Stimulated activated CD4-positive, alpha-beta T cell treated with anti-CD3 and anti-CD28 coated beads, Interleukin-4, amount 100 ng/mL, for 4 hours (primary cell): ENCODE measurements around the gene PITX2.
"Not testable (repeated sequence)": the region's sequence is repeated elsewhere in the genome, so short reads cannot be mapped to it uniquely, and the experiment has no call there.

ENCODE experiments used
- DNase-seq, 2 experiments: peaks; one replicate each; pipeline ENCODE4 v3.0.0-alpha.2; 2020

The PITX2 gene

GRCh38 chr4:110610940-110611831 lies 11.7 kb downstream of the PITX2 start:
- DNase-seq: no peak

DNA sequence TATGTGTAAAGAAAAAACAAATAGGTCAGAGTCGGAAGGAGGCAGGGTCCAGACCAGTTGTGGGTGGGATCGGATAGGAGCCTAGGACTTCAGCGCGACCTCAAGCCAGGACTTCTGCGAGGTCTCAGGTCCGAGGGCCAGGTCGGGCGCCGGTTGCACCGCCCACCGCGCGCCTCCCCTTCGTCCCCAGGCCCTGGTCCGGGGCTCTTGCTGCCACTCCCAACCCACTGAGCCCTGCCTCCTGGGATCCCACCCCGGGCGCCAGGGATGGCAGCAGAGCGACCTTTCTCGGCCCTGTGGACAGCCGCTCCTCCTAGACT lies 12.3 kb downstream of the PITX2 start:
- DNase-seq: no peak

- DNase-seq: no peak
These were observed 13.7 kb downstream of the PITX2 start for GRCh38 chr4:110609044-110609750.

DNA sequence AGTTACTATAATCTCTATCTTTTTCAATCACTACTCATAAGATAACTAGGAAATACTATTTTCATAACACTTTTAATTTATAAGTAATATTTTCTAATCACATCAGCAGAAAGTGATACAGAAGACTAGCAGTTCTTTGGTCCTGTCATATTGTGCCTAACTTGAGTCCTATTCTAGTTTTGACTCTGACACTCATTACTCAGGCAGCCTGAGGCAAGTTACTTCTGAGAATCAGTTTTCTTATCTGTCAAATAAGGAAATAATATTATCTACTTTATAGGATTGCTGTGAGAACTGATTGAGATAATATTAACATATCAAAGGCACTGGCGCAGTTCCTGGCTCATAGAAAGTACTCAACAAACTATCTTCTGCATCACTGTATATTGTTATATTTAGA lies 17.8 kb downstream of the PITX2 start:
- no peak for DNase-seq

DNA sequence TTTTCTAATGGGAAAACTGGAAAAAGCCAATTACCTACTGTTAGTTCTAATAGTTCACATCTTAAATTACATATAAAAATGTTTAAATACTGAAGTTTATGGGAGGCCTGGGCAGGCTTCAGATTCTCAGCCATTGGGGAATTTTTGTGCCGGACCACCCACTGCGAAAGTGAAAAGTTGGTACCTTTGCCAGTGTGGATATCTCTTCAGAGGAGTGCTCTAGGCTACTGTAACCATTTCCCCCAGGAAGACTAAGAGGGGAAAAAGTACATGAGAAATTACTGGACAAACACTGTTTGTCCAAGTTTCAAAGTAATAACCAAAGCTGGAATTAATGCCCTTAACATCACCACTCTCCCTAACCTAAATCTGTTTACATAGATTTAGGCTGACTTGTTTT lies 20.8 kb downstream of the PITX2 start:
- DNase-seq: no peak

GRCh38 chr4:110597582-110597981 lies 25.3 kb downstream of the PITX2 start:
- no peak for DNase-seq

- DNase-seq: no peak
These were observed 26.4 kb downstream of the PITX2 start for GRCh38 chr4:110596431-110596830.

DNA sequence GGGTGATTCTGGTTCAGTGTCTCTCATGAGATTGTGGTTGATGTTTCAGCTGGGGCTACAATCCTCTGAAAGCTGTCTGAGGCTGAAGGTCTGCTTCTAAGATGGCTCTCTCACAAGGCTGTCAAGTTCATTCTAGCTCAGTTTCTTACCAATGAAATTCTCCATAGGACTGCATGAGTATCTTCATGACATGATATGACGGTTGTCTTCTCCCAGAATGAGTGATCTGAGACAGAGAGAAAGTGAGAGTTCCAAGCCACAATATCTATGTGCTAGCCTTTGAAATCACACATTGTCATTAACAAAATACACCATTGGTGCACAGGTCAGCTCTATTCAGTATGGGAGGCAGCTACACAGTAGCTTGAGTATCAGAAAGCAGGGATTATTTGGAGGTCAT lies 27.3 kb downstream of the PITX2 start:
- DNase-seq: no peak

DNA sequence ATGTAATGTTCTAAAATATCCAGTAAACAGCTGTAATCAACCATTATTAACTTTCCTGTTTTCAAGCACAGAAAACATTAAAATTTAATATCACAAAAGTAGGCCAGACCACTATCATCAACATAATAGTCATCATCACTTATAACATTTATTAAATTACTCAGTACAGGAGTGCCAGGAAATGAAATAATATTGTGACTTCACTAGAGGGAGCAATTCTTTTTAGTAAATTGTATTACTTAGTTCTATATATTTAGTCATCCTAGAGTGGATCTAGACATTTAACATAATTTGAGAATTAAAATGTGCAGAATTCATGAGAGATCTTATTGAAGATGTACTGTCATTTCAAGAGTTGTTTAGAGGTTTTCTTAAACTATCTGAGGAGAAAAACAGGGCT lies 33.6 kb downstream of the PITX2 start:
- no peak for DNase-seq

DNA sequence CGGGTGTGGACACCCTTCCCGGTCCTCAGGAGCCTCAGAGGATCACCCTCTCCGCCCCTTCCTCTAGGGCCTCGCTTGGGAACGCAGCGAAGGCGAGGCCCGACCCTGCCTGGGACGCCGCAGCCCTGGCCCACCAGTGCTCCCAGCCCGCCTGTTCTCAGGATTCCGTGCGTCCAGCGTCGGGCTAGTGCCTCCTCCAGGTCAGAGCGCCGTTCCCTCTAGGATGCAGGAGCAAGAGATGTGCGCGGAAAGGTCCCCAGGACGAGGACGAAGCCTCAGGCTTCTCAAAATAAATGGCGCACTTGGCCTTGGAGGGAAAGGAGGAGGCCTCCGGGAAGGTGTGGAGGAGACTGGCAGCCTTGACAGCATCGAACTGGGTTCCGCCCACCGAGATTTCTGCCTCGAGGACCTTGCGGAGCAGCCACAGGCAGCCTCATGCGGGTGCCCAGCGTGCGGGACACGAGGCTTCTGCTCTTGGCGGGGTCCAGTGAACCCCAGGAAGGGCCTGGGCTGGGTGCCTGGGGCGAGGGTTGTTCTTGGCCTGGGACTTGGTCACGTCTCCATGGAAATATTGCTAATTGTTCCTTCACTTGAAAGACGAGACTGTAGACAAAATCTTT lies 35.1 kb downstream of the PITX2 start:
- DNase-seq: no peak

GRCh38 chr4:110586131-110586850 lies 36.6 kb downstream of the PITX2 start:
- no peak for DNase-seq

- not testable (repeated sequence) for DNase-seq
These were observed 46.2 kb downstream of the PITX2 start for GRCh38 chr4:110576696-110577095.
